ENCODE measurements around the gene SH3BGRL2.

DNA sequence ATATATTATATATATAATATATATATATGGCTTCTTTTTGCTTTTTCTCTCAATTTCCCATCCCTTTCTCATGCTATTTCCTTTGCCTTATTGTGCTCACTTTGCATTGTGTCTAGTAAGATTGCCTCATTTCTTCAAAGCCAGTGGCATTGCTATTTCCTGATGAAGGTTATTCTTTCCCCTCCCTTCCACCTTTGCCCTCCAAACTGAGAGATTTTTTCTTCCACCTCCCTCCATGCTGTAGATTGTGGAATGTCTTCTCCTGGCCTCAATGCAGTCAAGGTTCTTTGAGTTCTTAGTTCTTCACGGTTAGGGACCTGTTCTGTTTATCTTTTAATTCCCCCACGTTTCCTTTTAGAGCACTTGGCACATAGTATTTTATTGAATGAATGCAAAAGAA lies 17.2 kb downstream of the SH3BGRL2 start:
- TF ChIP-seq CTCF (conservative IDR thresholded peaks at IDR 0.05; ENCODE audit: low read length) (no peak), EZH2phosphoT487 (IDR thresholded peaks at IDR 0.05; ENCODE audit: borderline replicate concordance, low read depth, low read length) (no peak)

Data from OCI-LY7 (cell line).